ENCODE data around the gene NANOS3.

Gene NANOS3

GRCh38 chr19:13876834-13877233 is at the start of gene NANOS3:
NANOS3 (plus strand) TSS chr19:13877134; CDS start chr19:13877249, 115 bp downstream.
- DNase-seq (ENCODE audit: low read depth in 2 of 2), result no peak

GRCh38 chr19:13827656-13828055 is 49.3 kb upstream of the NANOS3 start:
- no peak for DNase-seq (ENCODE audit: low read depth in 2 of 2)

- no peak for DNase-seq (ENCODE audit: low read depth in 2 of 2)
These were observed 46.7 kb upstream of the NANOS3 start for GRCh38 chr19:13830114-13830740.

DNA sequence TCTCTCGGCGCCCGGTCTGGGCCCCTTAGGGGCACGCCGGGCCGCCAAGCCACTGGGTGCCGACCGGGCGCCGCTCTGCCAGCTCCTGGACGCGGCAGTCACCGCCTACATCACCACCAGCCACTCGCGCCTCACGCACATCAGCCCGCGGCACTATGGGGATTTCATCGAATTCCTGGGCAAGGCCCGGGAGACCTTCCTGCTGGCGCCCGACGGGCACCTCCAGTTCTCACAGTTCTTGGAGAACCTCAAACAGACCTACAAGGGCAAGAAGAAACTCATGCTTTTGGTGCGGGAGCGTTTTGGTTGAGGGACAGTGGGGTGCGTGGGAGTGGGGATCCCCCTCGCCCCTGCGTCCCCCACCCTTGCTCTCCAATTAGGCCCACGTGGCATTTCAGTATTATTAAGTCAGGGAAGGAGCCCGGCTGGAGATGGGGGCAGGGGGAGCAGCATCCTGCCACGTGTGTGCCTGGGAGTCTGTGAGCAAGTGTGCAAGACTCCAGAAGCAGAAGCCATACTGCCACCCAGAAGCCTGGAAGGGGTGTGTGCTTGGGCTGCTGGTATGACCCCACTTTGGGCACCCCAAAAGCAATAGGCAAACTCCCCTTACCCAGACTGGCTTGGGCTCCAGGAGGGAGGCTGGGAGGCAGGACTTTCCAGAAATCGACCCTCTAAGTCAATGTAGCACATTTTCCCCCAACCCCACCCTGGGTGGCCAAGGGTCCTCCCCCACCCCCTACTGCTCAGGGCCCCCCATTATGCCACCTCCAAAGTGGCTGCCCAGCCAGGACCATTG is 46.0 kb upstream of the NANOS3 start:
- no peak for DNase-seq (ENCODE audit: low read depth in 2 of 2)

- DNase-seq (ENCODE audit: low read depth in 2 of 2), result no peak
These were observed 45.1 kb upstream of the NANOS3 start for GRCh38 chr19:13831537-13832467.

DNA sequence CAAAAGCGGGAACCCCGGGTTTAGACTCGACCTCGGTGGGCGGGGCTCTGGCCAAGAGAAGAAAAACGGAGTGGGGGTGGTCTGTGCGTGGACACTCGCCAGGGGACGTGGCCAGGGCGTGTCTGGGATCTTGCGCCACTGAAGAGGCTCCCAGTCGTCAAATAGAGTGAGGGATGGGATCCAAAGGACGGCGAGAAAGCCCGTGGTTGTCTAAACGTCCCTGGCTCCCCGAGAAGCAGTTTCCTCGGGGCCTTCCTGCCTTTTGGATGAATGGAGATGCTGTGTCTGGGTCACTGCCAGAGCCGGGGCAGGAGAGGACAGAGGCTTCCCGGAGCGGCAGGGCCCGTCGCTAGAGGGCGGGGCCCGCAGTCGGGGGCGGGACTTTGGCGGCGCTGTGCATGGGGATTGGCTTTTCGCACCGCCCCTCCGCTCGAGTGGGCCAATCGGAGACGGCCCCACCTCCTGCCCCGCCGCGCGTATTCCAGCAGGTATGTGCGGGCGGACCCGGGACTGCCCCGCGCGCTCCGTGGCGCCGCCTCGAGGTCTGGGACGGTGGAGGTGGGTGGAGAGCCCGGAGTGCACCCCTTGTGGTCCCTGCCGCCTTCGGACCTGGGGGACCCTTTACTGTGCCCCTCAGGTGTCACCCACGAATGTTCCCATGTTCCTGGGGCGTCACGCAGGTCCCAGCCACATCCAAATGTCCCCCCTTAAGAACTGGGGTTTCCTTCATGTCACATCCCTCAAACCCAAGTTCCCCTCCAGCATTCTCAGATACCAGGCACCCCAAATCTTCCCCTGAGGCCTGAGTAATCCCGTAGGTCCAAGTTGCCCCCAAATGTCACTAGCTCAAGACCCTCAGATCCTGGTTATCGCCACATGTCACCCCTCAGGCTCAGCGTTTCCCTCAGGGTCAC is 43.3 kb upstream of the NANOS3 start:
- peak; percentile 79 to 86 for DNase-seq (ENCODE audit: low read depth in 2 of 2)

GRCh38 chr19:13834244-13835069 is 42.5 kb upstream of the NANOS3 start:
- DNase-seq (ENCODE audit: low read depth in 2 of 2), result no peak

DNA sequence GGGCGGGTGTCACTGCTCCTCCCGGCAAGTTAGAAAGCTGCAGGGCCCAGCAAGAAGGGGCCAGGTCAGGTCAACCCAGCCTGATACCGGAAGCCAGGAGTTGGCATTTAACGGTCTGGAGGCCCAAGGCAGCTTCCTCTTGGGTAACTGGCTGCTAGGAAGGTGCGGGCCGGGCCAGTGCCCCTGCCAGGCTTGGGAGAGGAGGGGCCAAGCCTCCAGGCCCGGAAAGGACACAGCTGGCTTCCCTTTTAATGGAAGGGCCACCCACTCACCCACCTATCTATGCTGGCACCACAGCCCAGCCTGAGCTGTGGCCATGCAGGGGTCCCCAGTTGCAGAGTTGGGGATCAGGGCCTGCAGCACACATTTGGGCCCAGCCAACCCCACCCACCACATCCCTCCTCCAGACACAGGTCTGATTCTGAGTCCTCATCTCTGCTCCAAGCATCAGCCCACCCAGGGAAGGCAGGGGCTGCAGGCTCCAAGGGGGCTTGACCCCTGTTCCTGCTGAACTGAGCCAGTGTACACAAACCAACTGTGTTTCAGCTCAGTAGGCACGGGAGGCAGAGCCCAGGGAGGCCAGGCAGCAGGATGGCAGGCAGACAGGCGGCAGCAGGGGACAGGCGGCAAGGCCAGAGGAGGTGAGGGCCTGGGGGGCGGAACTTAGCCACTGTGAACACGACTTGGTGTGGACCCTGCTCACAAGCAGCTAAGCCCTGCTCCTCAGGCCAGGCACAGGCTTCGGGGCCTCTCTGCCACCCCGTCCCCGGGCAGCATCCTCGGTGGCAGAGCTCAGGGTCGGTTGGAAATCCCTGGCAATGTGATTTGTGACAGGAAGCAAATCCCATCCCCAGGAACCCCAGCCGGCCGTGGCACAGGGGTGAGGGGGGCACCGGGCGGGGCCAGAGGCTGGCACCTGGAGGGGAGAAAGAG is 40.9 kb upstream of the NANOS3 start:
- DNase-seq (ENCODE audit: low read depth in 2 of 2), result no peak

DNA sequence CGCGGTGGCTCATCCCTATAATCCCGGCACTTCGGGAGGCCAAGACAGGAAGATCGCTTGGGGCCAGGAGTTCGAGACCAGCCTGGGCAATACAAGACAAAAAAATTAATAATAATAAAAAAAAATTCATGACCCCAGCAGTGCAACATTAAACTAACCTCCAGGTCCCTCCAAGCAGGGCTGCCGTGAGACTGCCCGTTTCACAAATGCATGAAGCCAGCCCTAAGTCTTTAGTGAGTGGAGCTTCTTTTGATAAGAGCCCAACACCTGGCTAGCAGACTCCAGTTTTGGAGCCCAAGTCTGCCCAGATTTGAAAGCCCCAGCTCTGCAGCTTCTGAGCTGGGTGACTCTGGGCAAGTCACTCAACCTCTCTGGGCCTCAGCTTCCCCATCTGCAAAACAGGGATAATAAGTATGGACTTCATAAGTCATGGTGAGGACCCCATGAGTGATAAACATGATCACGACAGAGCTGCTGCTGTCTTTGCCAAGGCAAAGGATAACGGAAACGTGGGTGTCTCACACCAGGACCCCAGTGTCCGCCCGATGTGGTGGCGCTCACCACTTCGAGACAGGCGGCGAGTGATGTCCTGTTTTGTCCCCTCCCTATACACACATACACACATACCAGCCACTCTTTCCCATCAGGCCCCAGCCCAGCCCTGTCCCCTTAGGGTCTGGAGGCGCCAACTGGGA is 38.4 kb upstream of the NANOS3 start:
- no peak for DNase-seq (ENCODE audit: low read depth in 2 of 2)

- peak; percentile 90 to 92 for DNase-seq (ENCODE audit: low read depth in 2 of 2)
These were observed 37.6 kb upstream of the NANOS3 start for GRCh38 chr19:13839130-13839937.

- peak in 1 of 2 donors; percentile 61 for DNase-seq (ENCODE audit: low read depth in 2 of 2)
These were observed 37.0 kb upstream of the NANOS3 start for GRCh38 chr19:13839938-13840304.

DNA sequence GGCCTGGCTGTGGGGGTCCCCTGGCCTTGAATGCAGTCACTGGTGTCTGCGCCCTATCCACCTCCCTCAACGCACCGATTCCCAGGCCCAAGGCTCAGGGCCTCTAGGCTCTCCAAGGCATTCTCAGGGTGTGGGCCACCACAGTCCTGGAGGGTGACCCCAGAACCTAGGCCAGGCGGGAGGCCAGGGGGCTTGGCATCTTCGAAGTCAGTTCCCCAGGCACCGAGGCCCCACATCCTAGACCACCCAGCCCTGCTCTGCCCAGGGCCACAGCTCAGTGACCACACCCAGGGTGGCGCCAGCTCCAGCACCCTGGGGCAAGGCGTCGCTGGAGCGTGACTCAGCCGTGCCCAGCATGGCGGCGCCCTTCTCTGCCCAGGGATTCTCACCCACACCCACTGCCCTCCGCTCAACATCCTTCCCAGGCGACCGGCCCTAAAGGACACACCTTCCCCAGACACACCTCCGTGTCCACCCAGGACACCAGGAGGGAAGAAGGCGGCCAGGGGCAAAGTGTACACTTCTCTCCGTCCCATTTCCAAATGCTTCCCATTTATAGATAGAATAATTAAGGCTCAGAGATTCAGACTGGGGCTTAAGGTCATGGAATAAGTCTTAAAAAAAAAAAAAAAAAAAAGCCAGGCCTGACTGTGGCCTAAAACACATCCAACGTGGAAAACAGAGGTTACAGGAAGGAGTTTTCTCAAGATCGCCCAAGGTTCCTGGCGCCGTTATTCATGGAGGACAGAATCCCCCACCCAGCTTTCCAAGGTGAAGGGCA is 36.4 kb upstream of the NANOS3 start:
- no peak for DNase-seq (ENCODE audit: low read depth in 2 of 2)

GRCh38 chr19:13841086-13841961 is 35.6 kb upstream of the NANOS3 start:
- DNase-seq (ENCODE audit: low read depth in 2 of 2), result no peak

- no peak for DNase-seq (ENCODE audit: low read depth in 2 of 2)
These were observed 35.0 kb upstream of the NANOS3 start for GRCh38 chr19:13841962-13842290.

DNA sequence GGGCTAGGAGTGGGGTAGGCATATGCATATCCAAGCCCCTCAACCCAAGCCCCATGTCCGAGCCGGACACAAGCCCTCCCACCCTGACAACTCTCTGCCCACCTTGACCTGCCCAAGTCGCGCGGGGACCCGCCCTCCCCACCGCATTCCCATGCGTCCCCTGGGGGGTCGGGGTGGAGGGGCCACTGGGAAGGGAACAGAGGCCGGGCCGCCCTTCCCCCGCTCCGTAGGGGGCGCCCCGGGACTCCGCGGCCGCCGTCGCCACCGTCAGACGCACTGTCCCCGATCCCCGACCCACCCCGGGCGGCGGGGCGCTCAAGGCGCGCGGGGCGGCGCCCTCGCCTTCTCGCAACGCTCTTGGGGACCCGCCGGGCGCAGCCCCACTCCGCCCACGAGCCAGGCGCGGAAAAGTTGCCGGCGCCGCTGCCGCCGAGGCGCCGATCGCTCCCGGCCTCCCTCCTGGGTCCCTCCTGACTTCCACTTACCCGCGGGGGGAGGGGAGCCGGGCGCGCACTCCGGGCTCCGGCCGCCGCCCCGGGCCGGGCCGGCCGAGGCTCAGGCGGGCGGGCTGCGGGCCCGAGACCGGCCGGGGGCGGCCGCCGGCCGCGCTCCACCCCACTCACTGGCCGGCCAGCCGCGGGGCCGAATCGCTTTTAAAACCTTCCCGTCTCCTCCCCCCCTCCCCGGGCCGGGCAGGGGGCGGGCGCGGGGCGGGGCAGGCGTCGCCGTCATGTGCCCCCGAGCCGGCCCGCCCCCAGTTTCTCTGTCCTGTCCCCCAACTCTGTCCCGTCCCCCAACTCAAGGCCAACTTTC is 34.4 kb upstream of the NANOS3 start:
- DNase-seq (ENCODE audit: low read depth in 2 of 2), result peak in 1 of 2 donors; percentile 75

All from stimulated activated CD8-positive, alpha-beta memory T cell treated with anti-CD3 and anti-CD28 coated beads, Interleukin-7, amount 100 ng/mL, for 4 hours (primary cell).